ENCODE data around the gene PIK3CA.

GRCh38 chr3:179263134-179263533, 115.0 kb downstream of the PIK3CA start:
- TF ChIP-seq CTCF (IDR thresholded peaks at IDR 0.05) = no peak
- no peak for TF ChIP-seq POLR2A (IDR thresholded peaks at IDR 0.05)
